Measurements from ENCODE around the gene TEN1. TPM values are rescaled to one million over a fixed set of nuclear protein-coding genes. Genes with fewer than 3 reads are reported as not detected.
A peak's percentile ranks its signal among the peaks of the same experiment; 100 is the strongest.

Gene TEN1
- total and polyA plus RNA-seq, 2 of the 13 experiments (the other 11 are each of a cell fraction or from before 2014, with no cell fraction given): 18.0 to 21.3 TPM

DNA sequence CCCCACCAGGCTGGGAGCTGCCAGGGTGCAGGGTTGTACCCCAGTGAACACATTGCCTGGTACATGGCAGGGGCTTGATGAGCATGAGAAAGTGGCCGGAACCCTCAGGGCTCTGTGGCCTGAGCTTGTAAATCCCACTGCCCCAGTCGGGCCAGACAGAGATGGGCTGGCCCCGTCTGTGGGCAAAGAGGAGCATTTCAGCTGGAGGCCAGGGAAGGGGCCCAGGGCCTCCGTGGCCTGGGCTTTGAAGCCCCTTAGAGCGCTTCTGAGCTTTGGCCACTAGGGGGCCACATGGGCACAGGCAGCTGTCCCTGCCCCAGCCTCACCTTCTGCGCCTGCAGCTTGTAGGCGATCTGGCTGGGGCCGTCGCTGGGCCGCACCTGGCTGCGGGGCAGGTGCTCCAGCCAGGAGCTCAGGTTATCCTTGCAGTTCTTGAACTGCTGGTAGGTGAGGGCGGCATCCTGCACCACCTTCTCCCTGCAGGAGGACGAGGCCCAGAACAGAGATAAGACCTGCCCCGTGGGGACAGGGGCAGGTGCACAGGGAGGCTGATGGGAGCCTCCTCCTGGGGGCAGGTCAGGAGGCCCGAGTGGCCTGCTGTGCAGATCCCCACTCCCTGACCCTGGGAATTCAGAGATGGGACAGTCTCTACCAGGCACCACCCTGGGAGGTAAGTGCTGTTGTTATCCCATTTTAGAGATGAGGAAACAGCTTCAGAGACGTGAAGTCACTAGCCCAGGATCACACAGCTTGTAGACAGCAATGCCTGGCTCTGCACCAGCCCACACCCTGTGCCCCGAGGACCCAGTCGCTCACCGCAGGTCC lies 35.3 kb downstream of the TEN1 start (continued):
- TF ChIP-seq TEAD2 (CRISPR knock-in tag; IDR thresholded peaks at IDR 0.05) (no peak), ZNF879 (CRISPR knock-in tag; IDR thresholded peaks at IDR 0.05) (no peak), ARNT2 (CRISPR knock-in tag; IDR thresholded peaks at IDR 0.05; ENCODE audit: low read depth) (no peak), ZSCAN30 (CRISPR knock-in tag; IDR thresholded peaks at IDR 0.05) (no peak), NONO (IDR thresholded peaks at IDR 0.05) (no peak), NONO (CRISPR knock-in tag; conservative IDR thresholded peaks at IDR 0.05) (peak; percentile 74; the same call in 1 of the 2 replicates), ZNF670 (CRISPR knock-in tag; IDR thresholded peaks at IDR 0.05; ENCODE audit: borderline replicate concordance) (no peak), HES4 (CRISPR knock-in tag; IDR thresholded peaks at IDR 0.05; ENCODE audit: borderline replicate concordance) (no peak), ZNF704 (CRISPR knock-in tag; IDR thresholded peaks at IDR 0.05; ENCODE audit: borderline replicate concordance) (no peak), ZNF264 (CRISPR knock-in tag; IDR thresholded peaks at IDR 0.05) (no peak), CC2D1A (CRISPR knock-in tag; IDR thresholded peaks at IDR 0.05) (no peak), ZBTB38 (CRISPR knock-in tag; IDR thresholded peaks at IDR 0.05) (peak; percentile 82), ZBTB8A (CRISPR knock-in tag; IDR thresholded peaks at IDR 0.05; ENCODE audit: borderline replicate concordance, low read depth) (no peak), ZNF629 (CRISPR knock-in tag; conservative IDR thresholded peaks at IDR 0.05) (peak; percentile 59), E2F2 (CRISPR knock-in tag; IDR thresholded peaks at IDR 0.05; ENCODE audit: borderline replicate concordance) (no peak), CBX2 (IDR thresholded peaks at IDR 0.05; ENCODE audit: low read depth, low read length) (no peak), CBX2 (CRISPR knock-in tag; IDR thresholded peaks at IDR 0.05; ENCODE audit: low read depth) (no peak), STAG1 (CRISPR knock-in tag; IDR thresholded peaks at IDR 0.05) (peak; percentile 98), DBP (CRISPR knock-in tag; IDR thresholded peaks at IDR 0.05; ENCODE audit: not compliant biosample characterization) (no peak), CREB1 (IDR thresholded peaks at IDR 0.05) (no peak), CREB1 (CRISPR knock-in tag; IDR thresholded peaks at IDR 0.05) (no peak)
- TF ChIP-seq, protein P1, sequence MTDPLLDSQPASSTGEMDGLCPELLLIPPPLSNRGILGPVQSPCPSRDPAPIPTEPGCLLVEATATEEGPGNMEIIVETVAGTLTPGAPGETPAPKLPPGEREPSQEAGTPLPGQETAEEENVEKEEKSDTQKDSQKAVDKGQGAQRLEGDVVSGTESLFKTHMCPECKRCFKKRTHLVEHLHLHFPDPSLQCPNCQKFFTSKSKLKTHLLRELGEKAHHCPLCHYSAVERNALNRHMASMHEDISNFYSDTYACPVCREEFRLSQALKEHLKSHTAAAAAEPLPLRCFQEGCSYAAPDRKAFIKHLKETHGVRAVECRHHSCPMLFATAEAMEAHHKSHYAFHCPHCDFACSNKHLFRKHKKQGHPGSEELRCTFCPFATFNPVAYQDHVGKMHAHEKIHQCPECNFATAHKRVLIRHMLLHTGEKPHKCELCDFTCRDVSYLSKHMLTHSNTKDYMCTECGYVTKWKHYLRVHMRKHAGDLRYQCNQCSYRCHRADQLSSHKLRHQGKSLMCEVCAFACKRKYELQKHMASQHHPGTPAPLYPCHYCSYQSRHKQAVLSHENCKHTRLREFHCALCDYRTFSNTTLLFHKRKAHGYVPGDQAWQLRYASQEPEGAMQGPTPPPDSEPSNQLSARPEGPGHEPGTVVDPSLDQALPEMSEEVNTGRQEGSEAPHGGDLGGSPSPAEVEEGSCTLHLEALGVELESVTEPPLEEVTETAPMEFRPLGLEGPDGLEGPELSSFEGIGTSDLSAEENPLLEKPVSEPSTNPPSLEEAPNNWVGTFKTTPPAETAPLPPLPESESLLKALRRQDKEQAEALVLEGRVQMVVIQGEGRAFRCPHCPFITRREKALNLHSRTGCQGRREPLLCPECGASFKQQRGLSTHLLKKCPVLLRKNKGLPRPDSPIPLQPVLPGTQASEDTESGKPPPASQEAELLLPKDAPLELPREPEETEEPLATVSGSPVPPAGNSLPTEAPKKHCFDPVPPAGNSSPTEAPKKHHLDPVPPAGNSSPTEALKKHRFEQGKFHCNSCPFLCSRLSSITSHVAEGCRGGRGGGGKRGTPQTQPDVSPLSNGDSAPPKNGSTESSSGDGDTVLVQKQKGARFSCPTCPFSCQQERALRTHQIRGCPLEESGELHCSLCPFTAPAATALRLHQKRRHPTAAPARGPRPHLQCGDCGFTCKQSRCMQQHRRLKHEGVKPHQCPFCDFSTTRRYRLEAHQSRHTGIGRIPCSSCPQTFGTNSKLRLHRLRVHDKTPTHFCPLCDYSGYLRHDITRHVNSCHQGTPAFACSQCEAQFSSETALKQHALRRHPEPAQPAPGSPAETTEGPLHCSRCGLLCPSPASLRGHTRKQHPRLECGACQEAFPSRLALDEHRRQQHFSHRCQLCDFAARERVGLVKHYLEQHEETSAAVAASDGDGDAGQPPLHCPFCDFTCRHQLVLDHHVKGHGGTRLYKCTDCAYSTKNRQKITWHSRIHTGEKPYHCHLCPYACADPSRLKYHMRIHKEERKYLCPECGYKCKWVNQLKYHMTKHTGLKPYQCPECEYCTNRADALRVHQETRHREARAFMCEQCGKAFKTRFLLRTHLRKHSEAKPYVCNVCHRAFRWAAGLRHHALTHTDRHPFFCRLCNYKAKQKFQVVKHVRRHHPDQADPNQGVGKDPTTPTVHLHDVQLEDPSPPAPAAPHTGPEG (CRISPR knock-in tag; IDR thresholded peaks at IDR 0.05): no peak

Data from HepG2 (cell line).